CD4-positive, alpha-beta T cell treated with Interleukin-17A for 1 hour (primary cell): ENCODE data around the gene ANKRD11.

Source experiments
- DNase-seq: peaks from one replicate; pipeline ENCODE4 v3.0.0-alpha.2; 2020

ANKRD11 gene

GRCh38 chr16:89360760-89361435, 129.5 kb downstream of the ANKRD11 start:
- DNase-seq: peak; percentile 80

- no peak for DNase-seq
Observed at GRCh38 chr16:89359264-89360147, 130.9 kb downstream of the ANKRD11 start.

GRCh38 chr16:89358030-89359005, 132.0 kb downstream of the ANKRD11 start:
- peak; percentile 63 for DNase-seq

- peak; percentile 19 for DNase-seq
Observed at GRCh38 chr16:89357055-89357816, 133.1 kb downstream of the ANKRD11 start.

GRCh38 chr16:89355686-89356085, 134.7 kb downstream of the ANKRD11 start:
- DNase-seq: no peak

GRCh38 chr16:89355007-89355406, 135.4 kb downstream of the ANKRD11 start:
- no peak for DNase-seq

- no peak for DNase-seq
Observed at GRCh38 chr16:89354325-89354724, 136.0 kb downstream of the ANKRD11 start.

DNA sequence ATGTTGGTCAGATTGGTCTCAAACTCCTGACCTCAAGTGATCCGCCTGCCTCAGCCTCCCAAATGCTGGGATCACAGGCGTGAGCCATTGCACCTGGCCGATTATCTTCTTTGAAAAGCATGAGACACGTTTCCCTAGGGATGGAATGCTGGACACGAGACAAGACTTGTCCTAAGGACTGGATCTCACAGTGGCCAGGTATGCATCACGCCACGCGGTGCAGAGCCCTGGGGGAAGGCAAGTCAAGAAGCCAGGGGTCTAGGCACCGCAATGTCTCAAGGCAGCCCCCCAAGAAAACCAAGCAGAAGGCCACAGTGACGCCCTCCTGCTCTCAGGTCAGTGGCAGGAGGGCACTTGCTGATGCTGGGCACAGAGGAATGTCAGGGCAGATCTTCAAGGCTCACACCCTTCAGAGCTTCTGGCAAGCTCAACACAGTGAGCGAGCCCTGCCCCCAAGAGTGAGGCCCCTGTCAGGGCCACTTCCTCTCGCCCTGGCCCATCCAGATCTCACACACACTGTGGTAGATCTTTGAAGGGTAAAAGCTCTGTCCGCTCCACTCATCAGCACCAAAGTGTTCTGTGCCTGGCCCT, 138.2 kb downstream of the ANKRD11 start:
- no peak for DNase-seq

DNA sequence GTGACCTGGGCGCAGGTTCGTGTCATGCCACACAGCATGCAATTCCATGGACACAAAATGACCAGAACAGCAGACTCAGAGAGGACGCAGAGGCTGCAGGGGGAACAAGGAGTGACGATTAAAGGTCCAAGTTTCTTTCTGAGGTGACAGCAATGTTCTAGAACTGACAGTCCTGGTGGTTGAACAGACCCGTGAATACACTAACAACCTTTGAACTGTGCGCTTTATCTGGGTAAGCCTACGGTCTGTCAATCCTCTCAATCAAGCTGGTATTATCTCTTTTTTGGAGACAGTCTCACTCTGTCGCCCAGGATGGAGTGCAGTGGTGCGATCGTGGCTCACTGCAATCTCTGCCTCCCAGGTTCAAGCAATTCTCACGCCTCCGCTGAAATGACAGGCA, 138.7 kb downstream of the ANKRD11 start:
- no peak for DNase-seq

- DNase-seq: no peak
Observed at GRCh38 chr16:89350701-89351380, 139.5 kb downstream of the ANKRD11 start.

GRCh38 chr16:89349947-89350633, 140.3 kb downstream of the ANKRD11 start:
- DNase-seq: peak; percentile 40

GRCh38 chr16:89347807-89348206, 142.6 kb downstream of the ANKRD11 start:
- DNase-seq: no peak

DNA sequence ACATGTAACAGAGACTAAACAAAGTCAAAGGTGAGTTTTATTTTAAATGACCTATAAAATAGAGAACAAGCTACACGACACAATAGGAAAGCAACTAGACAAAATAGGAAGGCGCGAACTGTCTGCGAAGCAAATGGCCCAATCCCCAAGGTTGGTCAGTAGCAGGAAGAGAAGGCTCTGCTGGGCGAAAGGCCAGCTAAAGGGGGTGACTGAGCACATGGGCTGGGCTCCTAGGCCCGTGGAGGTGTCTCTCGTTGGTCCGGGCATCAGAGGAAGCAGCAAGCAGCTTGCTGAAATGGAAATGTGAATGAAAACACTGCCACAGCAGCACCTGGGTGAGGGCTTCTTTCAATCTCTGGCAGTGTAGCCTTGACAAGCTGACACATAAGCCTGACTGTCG, 143.5 kb downstream of the ANKRD11 start:
- DNase-seq: no peak

GRCh38 chr16:89345642-89346150, 144.7 kb downstream of the ANKRD11 start:
- DNase-seq: no peak

DNA sequence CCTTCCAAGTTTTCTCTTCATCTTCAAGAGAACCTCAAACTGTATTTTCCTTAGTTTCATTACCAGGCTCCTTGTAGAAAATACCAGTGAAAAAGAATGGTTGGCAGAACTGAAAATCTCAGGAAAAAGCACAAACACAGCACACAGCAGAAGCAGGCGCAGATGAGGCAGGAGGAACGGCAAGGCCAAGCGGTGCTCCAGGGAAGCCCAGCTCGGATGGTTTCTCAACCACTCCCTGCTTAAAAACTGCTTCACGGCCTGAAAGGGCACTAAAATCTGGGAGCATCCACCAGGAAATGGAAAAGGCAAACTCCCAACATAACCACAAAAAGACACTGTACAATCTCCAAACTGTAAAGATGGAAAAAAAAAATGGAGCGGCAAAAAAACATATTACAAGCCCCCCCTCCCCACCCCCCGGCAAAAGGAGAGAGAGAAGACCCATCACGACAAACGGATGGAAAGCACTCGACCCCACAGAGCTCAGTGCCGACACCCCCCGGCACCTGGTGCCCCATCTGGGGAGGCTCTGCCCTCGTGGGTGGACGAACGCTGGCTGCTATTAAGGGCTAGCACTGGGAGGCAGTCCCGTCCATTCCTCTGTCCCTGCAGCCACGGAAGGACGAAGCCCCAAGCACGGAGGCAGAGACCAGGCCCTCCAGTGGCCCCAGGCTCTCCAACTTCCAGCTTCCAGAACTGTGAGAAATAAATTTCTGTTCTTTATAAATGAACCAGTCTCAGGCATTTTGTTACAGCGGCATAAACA, 145.3 kb downstream of the ANKRD11 start:
- no peak for DNase-seq

GRCh38 chr16:89344458-89344834, 145.9 kb downstream of the ANKRD11 start:
- no peak for DNase-seq

DNA sequence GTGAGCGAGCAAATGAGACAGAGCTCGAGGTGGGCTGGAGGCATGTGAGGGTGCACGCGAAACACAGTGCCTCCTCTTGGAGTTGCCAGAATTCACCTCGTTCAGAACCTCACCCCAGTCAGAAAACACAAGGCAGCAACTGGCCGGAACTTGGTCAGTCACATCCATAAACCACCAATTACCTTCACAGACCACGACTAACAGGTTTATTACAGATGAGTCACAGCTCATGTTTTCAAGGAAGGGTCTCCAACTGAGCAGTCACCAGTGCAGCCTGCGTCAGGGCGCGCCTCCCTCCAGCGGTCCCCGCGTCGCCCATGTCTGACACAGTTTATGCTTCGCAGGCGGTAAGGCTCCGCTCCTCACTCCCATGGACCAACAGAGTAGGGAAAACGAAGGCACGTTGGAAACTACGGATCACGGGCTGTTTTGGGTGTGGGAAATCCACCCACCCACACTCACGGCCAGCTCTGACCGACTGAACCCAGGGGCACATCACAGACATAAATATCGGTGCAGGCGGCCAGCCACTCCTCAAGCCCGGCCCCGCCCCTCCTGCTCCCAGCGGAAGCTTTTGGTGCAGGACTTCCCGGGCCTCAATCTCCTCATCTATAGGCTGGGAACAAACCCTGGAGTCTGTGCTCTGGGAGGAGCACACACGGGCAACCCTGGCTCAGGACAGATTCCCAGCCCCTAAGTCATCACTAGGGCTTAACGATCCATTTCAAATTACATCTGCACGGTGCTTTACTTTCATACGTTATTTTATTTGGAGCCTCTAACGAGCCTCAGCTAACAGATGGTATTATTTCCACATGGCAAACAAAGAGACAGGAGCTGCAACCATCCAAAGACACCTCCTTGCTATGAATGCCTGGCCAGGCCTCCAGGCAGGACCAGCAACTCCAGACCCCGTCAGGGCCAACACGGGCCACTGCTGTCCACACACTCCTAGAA, 146.6 kb downstream of the ANKRD11 start:
- no peak for DNase-seq
